GM15510 (cell line): ENCODE data around the gene HSD11B1L.

Source experiments
- POLR2A ChIP-seq: IDR thresholded peaks from 3 replicates; pipeline ENCODE4 v1.6.1; 2011; ENCODE audit warnings: borderline replicate concordance; ENCODE audit not compliant: insufficient read length; ENCODE audit errors: extremely low read depth

The HSD11B1L gene

DNA sequence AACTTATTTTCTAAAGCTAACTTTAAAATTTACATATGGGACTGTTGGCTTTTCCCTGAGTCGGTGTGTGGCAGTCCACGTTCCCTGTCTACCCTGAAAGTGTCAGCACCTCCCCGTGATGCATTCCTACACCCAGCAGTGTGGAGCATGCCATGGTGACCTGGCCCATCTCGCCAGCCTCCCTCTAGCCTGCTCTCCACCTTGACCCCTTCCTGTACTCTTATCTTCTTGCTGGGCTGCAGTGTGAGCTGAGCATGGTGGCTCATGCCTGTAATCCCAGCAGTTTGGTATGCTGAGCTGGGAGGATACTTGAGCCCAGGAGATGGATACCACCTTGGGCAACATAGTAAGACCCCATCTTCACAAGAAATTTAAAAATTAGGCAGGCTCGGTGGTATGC lies 25.9 kb upstream of the HSD11B1L start:
- TF ChIP-seq POLR2A: no peak

DNA sequence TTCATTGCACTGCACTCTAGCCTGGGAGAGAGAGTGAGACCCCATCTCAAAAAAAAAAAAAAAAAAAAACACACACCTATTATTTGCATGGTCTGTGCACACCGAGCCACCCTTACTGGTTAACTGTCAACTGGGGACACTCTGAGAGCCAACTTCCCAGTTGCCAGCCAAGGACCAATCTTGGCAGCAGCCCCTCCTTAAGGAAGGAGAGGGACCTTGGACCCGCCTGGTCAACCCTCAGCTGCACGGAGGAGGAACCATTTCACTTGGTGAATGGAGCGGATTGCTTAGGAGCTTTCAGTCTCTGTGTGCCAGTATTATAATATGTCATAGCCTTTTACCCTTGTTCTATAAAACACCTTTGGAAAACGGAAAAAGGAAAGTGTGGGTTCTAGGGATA lies 25.4 kb upstream of the HSD11B1L start:
- no peak for TF ChIP-seq POLR2A

DNA sequence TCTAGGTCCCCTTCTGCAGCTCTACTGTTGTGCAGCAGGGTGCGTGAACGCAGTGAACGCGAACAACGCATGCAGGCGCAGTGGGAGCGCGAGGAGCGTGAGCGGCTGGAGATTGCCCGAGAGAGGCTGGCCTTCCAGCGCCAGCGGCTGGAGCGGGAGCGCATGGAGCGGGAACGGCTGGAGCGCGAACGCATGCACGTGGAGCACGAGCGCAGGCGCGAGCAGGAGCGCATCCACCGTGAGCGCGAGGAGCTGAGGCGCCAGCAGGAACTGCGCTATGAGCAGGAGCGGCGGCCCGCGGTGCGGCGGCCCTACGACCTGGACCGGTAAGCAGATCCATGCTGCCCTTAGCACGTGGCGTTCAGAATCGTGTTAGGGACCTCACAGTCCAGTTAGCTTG lies 19.3 kb upstream of the HSD11B1L start:
- no peak for TF ChIP-seq POLR2A

DNA sequence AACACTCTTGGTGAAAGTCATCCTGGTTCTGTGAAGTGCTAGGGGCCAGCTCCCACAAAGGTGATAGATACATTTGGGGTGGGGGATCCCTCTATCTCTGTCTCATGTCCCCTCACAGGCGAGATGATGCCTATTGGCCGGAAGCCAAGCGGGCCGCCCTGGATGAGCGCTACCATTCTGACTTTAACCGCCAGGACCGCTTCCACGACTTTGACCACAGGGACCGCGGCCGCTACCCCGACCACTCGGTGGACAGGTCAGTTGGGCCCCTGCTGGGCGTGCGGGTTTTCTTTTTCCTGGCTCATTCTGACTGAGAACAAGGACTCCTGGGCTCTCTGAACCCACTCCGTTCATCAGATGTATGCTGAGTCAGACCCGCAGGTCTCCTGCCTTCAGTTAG lies 16.9 kb upstream of the HSD11B1L start:
- TF ChIP-seq POLR2A: no peak

DNA sequence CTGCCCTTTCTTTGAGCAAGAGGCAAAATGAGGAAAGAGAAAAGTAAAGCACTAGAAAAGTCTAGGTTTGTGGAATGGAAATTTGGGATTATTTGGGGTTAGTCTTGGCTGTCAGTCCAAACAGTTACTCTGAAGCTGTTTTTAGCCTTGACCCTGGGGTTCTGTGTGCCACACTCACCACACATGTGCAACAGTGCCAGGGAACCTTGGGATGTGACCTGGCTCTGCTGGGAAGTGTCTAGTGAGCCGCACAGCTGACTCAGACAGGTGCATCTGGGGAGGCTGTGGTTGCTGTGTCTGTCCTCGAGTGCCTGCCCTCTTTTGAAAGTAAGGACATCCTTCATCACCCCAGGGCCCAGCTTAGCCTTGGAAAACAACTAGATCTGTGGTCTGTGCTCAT lies 16.3 kb upstream of the HSD11B1L start:
- no peak for TF ChIP-seq POLR2A

DNA sequence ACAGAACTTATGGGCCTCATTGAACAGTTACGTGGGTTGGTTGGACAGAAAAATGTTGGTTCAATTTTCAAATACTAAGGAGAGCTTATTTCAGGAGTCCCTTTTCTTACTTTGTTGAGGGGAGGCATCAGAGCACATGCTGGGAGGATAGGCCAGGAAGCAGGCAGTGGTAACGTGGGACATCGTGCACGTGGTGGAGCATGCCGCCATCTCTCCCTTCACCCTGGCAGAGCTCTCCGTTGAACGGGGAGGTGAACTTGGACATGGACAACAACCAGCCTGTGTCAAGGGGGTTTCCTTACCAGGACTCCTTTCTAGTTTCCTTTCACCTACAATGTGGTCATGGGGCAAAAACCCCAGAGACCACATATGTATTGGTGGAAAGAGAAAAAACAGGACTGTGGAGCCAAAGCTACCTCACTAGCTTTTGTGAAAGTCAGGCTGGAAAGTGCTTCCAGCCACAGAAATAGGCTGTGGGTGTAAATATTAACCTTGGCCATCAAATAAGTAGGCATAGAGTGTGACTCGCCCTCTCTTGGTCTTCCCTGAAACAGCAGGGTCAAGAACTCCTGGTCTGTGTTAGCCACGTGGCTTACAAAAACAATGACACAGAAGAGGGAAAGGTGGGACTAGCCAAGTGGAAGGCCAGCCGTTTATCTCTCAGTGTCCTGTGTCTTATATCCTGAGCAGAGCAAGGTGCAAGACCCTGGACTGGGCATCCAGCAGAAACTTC lies 14.9 kb upstream of the HSD11B1L start:
- no peak for TF ChIP-seq POLR2A

DNA sequence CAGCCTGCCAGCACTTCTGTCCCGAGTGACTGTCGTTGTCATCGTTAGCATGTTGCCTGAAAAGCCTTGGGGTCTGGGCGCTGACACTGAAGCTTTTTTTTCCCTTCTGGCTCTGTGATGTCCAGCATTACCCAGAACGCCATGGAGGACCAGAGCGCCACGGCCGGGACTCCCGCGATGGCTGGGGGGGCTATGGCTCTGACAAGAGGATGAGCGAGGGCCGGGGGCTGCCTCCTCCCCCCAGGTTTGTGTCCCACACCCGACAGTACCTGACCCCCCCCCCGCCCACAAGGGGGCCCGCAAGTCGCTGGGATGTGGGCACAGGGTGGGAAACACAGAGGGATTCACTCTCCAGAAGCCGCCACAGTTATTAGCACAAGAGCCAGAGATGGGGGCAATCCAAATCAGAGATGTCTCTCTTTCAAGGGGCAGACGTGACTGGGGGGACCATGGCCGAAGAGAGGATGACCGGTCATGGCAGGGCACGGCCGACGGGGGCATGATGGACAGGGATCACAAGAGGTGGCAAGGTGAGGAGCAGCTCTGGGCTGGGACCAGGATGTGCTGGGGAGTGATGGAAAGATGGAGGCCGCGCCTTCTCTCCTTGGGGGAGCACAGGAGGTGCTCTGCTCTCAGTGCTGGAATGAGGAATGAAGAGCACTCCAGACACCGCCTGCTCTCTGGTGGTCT lies 13.8 kb upstream of the HSD11B1L start:
- no peak for TF ChIP-seq POLR2A

DNA sequence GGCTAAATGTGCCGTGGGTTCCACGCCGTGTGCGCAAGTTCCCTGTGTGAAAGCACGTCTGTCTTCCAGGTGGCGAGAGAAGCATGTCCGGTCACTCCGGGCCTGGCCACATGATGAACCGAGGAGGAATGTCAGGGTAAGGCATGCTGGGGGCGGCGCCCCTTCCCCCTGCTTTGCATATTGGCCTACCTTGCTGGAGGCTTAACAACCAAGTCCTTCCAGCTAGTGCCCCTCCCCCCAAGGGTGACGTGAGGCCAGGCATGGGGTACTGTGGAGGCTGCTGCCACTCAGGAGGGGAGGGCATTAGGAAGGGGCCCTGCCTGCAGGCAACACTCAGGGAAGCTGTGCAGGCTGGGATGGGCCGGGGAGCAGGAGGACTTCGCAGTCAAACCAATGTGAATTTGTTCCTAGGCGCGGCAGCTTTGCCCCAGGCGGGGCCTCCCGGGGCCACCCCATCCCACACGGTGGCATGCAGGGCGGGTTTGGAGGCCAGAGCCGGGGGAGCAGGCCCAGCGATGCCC lies 13.0 kb upstream of the HSD11B1L start:
- no peak for TF ChIP-seq POLR2A

DNA sequence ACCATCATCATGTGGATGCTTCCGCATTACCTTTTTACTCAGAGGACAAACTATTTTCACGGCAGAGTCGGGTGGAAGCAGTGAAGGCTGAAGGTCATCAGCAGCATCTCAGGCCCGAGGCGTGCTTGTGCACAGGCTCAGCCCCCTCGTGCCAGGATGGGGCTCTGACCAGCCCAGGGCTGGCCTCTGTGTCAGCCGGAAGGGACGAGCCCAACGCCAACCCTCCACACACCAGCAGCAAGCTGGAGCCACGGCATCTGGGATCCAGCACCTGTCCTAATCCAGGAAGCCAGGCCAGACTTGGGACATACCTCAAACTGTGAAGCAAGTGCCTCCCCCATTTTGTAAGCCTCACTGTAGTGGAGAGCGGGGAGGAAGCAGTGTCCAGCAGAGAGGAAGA lies 11.6 kb upstream of the HSD11B1L start:
- no peak for TF ChIP-seq POLR2A

DNA sequence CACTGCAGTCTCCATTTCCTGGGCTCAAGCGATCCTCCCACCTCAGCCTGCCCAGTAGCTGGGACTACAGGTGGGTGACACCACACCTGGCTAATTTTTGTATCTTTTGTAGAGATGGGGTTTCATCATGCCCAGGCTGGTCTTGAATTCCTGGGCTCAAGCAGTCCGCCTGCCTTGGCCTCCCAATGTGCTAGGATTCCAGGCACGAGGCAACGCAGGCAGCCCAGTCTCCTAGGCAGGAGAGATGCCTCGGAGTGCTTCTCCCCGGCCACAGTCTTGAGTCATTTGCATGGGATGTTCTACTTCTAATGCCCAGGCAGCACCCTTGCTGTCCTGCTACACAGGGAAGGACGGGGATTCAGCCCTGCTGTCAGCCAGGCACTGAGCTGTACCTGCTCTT lies 9.2 kb upstream of the HSD11B1L start:
- no peak for TF ChIP-seq POLR2A

DNA sequence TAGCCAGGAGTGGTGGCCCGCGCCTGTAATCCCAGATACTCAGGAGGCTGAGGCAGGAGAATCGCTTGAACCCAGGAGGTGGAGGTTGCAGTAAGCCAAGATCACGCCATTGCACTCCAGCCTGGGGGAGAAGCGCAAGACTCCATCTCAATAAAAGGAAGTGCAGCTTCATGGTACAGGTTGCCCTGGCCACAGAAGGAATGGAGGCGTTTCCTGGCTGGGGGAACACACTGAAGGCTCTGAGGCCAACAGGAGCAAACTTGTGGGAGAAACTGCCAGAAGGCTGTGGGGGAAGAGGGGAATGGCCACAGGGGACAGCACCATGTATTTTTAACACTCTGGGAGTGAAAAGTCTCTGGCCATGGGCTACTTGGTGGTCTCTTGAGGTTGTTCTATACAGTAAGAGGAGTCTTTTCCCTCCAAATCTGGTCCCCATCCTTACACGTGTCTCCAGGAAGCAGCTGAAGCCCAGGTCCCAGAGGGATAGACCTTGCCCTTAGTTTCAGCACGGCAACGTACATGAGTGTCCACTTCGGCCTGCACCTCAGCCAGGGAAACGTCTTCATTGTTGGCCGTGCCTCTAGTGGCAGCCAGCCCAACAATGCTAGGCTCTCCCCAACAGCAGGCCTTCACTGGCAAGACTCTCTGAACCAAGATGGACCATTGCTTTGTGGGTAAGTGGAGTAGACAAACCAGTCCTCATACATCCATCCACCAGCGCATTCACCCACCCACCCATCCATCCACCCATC lies 7.9 kb upstream of the HSD11B1L start:
- no peak for TF ChIP-seq POLR2A

DNA sequence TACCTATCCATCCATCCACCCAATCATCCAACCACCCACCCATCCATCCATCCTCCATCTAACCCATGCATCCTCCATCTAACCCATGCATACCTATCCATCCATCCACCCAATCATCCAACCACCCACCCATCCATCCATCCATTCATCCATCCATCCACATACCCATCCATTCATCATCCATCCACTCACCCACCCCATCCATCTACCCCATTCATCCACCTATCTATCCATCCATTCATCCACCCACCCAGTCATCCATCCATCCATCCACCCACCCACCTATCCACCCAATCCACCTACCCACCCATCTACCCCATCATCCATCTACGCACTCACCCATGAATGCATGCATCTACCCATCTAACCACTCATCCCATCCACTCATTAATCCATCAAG lies 7.1 kb upstream of the HSD11B1L start:
- no peak for TF ChIP-seq POLR2A

DNA sequence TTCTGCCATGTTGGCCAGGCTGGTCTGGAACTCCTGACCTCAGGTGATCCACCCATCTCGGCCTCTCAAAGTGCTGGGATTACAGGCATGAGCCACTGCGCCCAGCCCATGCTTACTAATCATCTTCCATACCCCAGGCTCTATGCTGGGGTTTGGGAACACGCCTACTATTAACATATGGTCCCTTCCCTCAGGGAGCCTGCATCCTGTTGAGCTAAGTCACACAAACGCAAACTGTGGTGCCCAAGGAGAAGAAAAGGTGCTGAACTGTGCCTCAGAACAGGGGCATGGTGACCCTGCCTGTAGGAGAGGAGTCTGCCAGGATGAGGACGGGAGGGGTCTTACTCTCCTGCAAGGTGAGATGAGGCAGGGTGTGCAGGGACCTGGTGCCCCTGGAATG lies 6.1 kb upstream of the HSD11B1L start:
- TF ChIP-seq POLR2A: no peak

DNA sequence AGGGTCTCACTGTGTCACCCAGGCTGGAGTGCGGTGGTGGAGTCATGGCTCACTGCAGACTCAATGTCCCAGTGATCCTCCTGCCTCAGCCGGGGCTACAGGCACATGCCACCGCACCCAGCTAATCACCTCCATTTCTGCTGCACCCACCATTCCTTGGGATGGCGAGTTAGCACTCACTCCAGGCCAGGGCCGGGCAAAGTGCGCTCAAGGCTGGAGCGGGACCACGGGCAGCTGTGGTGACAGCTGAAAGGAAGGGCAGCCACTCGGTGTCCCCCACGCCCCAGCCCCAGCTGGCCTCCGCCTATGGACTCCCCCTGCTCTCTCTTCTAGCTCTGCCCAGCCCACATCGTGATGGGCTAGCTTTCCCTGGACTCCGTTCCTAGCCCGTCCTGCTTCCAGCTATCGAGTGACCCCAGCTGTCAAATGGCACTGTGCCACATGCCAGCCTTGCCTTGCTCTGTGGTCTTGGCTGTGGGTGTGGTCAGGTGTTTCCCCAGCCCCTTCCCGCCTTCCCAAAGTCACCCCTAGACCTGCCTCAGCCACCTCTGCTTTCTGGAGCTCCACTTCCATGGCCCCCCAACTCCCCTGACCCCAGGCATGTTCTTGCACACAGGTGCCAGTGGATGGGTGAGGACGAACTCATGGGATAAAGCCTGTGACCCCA lies 4.6 kb upstream of the HSD11B1L start:
- no peak for TF ChIP-seq POLR2A

DNA sequence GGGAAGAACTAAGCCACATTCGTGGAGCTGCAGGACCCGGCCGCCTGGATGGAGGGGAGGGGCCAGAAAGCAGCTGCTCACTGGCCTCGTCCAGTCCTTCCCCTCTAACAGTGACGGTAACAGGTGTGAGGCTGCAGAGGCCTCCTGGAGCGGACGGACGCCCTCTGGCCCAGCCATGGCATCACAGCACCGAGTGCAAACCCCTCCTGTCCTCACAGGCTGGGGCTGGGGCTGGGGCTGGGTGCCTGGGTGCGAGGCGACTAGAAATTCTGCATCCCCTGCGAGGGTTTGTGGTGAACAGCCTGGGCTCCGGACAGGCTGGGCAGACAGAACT lies 4.1 kb upstream of the HSD11B1L start:
- no peak for TF ChIP-seq POLR2A
